Measurements from ENCODE around the gene ASAP2. TPM values are rescaled to one million over a fixed set of nuclear protein-coding genes. Genes with fewer than 3 reads are reported as not detected.

Gene ASAP2
- polyA plus RNA-seq, 3 donors, result 55.9 to 63.0 (median 57.7) TPM

Other genes starting within 250 kb of the ASAP2 start
- gene MBOAT2, start 203.1 kb upstream of the ASAP2 start, polyA plus RNA-seq (ENCODE audit: insufficient read length in 3 of 3), result 10 to 100 TPM; 57.4 to 72.9 (median 69.2) TPM
- 10 to 100 TPM; 76.2 to 83.9 (median 82.1) TPM for gene ITGB1BP1, start 216.7 kb downstream of the ASAP2 start, polyA plus RNA-seq (ENCODE audit: insufficient read length in 3 of 3)
- 10 to 100 TPM; 47.0 to 66.0 (median 55.3) TPM for gene CPSF3, start 216.8 kb downstream of the ASAP2 start, polyA plus RNA-seq (ENCODE audit: insufficient read length in 3 of 3)

Measured in renal cortex interstitium (tissue), 3 donors.